H1 (cell line): ENCODE measurements around the gene APOL4. TPM values are rescaled to one million over a fixed set of nuclear protein-coding genes. Genes with fewer than 3 reads are reported as not detected.

Experiments used
- BCL11A ChIP-seq, 2 experiments: IDR thresholded peaks; one replicate each; pipeline ENCODE4 v1.6.1; 2011; ENCODE audit warnings: low read depth in 2 of 2, low read length in 2 of 2, mild to moderate bottlenecking in 2 of 2
- CTBP2 ChIP-seq: IDR thresholded peaks from 2 replicates; pipeline ENCODE4 v1.7.0; 2011; ENCODE audit warnings: borderline replicate concordance, mild to moderate bottlenecking, moderate library complexity, mixed read lengths, low read length; ENCODE audit not compliant: insufficient read depth, insufficient read length
- FOSL1 ChIP-seq: IDR thresholded peaks from 2 replicates; pipeline ENCODE4 v1.6.1; 2011; ENCODE audit warnings: mild to moderate bottlenecking, low read depth, low read length, moderate library complexity; ENCODE audit not compliant: insufficient read depth
- HDAC2 ChIP-seq, 2 experiments: fragments of 300-600 bp in 1 of 2; sonication (generic) in 1 of 2; IDR thresholded peaks; 2 replicates each; pipeline ENCODE4 v1.6.1; 2011 to 2012; ENCODE audit warnings: low read depth in 2 of 2, low read length in 2 of 2, mild to moderate bottlenecking in 2 of 2, moderate library complexity in 2 of 2, borderline replicate concordance in 1 of 2, inconsistent platforms in 1 of 2
- SAP30 ChIP-seq: fragments of 300-600 bp; sonication (generic); IDR thresholded peaks from 2 replicates; pipeline ENCODE4 v1.7.1; 2012; ENCODE audit warnings: low read length, moderate library complexity, mild to moderate bottlenecking, inconsistent platforms; ENCODE audit not compliant: insufficient read depth, insufficient replicate concordance
- SIN3A ChIP-seq, 2 experiments: IDR thresholded peaks in 1 of 2; conservative IDR thresholded peaks in 1 of 2; 2 replicates each; pipeline ENCODE4 v1.6.1; 2011 to 2012; ENCODE audit warnings: low read length in 2 of 2, improper control_type of control experiment in 1 of 2, low read depth in 1 of 2, mild to moderate bottlenecking in 1 of 2
- TCF12 ChIP-seq: IDR thresholded peaks from 2 replicates; pipeline ENCODE4 v1.6.1; 2011; ENCODE audit warnings: low read depth, mild to moderate bottlenecking, low read length
- polyA plus RNA-seq, 7 experiments: library from polyadenylated mRNA; depleted of rRNA in 3 of 7; stranded (reverse) in 5 of 7; unstranded in 2 of 7; fragments of >200 nt in 5 of 7; fragments of 200-250 nt in 2 of 7; gene quantifications; 1 replicate in 5 of 7; 2 replicates in 1 of 7; 4 replicates in 1 of 7; pipeline versions ENCODE4 v1.2.1 to v1.2.3, GENCODE V29; 2011 to 2013; ENCODE audit warnings: missing spikeins in 2 of 7, mixed read lengths in 2 of 7
- total RNA-seq: library from RNA; stranded (reverse); fragmentation: NEBNext Ultra II Directional; extraction: Animal tissue kit (Norgen Biotek cat#: 25700); gene quantifications from 2 replicates; pipeline ENCODE4 v1.2.1, GENCODE V29; 2021

The APOL4 gene
- total and polyA plus RNA-seq, 2 of the 8 experiments (the other 6 are each of a cell fraction or from before 2014, with no cell fraction given): 0.02 TPM; not detected in 1

DNA sequence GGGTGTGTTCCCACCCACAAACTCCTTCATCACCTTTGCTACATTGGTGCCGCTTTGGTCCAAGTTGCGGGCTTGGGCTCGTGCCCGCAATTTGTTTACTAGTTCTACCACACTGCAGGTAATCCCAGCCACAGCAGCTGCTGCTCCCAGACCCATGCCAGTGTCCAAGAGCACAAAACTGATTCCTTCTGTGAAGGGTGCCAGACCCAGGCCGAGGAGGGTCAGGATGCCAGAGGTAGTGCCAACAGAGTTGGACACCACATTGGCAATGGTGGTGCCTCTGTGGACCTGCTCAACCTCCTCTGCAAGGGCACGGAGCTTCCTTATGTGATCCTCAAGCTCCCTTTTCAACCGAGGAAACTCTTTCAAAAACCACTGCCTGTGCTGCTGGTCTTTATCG, 26.2 kb upstream of the APOL4 start (continued):
- TF ChIP-seq HDAC2 (IDR thresholded peaks at IDR 0.05; ENCODE audit: borderline replicate concordance in 1 of 2, low read depth in 2 of 2, low read length in 2 of 2): no peak
- no peak for TF ChIP-seq CTBP2
- TF ChIP-seq BCL11A (IDR thresholded peaks at IDR 0.05; ENCODE audit: low read depth in 2 of 2, low read length in 2 of 2): no peak
- no peak for TF ChIP-seq FOSL1
- TF ChIP-seq SIN3A (conservative IDR thresholded peaks at IDR 0.05 in 1 of 2, IDR thresholded peaks at IDR 0.05 in 1 of 2; ENCODE audit: low read depth in 1 of 2, low read length in 2 of 2): no peak
- TF ChIP-seq SAP30: no peak
- no peak for TF ChIP-seq TCF12
